PC-3 (cell line): ENCODE results near the gene OR51I2.

ENCODE experiments used
- EZH2 ChIP-seq: fragments of 300-600 bp; sonication (generic); IDR thresholded peaks from one replicate; pipeline ENCODE4 v1.6.1; 2017; ENCODE audit warnings: antibody characterized with exemption, mild to moderate bottlenecking, low read length; ENCODE audit not compliant: unreplicated experiment
- EZH2phosphoT487 ChIP-seq: fragments of 300-600 bp; sonication (generic); IDR thresholded peaks from 2 replicates; pipeline ENCODE4 v1.6.1; 2018; ENCODE audit warnings: mild to moderate bottlenecking, antibody characterized with exemption, low read length, borderline replicate concordance
- TF ChIP-seq, protein P1 (sequence below): fragments of 300-600 bp; sonication (generic); conservative IDR thresholded peaks from 2 replicates; pipeline ENCODE4 v1.5.1; 2017; ENCODE audit warnings: antibody characterized with exemption, low read depth, mild to moderate bottlenecking, low read length

DNA sequence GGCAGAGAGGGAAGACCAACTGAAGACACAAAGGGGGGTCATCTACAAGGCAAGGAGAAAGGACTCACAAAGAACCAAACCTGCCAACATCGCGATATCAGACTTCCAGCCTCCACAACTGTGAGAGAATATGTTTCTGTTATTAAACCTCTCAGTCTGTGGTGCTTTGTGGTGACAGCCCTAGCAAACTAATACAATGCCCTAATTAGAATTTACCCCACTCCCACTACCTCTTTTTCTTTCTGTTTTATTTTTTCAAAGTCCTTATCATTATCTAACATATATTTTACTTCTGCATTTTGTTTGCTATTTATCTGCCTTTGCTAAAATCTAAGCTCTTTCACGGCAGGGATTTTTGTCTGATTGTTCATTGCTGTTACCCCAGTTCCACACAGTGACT is 36.9 kb downstream of the OR51I2 start:
- TF ChIP-seq EZH2phosphoT487 (no peak), EZH2 (no peak)
- TF ChIP-seq, protein P1, sequence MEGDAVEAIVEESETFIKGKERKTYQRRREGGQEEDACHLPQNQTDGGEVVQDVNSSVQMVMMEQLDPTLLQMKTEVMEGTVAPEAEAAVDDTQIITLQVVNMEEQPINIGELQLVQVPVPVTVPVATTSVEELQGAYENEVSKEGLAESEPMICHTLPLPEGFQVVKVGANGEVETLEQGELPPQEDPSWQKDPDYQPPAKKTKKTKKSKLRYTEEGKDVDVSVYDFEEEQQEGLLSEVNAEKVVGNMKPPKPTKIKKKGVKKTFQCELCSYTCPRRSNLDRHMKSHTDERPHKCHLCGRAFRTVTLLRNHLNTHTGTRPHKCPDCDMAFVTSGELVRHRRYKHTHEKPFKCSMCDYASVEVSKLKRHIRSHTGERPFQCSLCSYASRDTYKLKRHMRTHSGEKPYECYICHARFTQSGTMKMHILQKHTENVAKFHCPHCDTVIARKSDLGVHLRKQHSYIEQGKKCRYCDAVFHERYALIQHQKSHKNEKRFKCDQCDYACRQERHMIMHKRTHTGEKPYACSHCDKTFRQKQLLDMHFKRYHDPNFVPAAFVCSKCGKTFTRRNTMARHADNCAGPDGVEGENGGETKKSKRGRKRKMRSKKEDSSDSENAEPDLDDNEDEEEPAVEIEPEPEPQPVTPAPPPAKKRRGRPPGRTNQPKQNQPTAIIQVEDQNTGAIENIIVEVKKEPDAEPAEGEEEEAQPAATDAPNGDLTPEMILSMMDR = no peak
